GM19468 (cell line): ENCODE data around the gene TENM4.
"Not testable (repeated sequence)": the region's sequence is repeated elsewhere in the genome, so short reads cannot be mapped to it uniquely, and the experiment has no call there.

Experiments
- ATAC-seq: cut with Tn5 transposase; IDR thresholded peaks from one replicate; pipeline ENCODE4 v1.9.1; 2021; ENCODE audit warnings: mild to moderate bottlenecking, moderate library complexity, moderate number of reproducible peaks; ENCODE audit not compliant: unreplicated experiment; ENCODE audit errors: extremely low read depth

TENM4 gene

GRCh38 chr11:78905756-78906155 is 535.1 kb downstream of the TENM4 start:
- no peak for ATAC-seq

GRCh38 chr11:78902771-78903507 is 537.9 kb downstream of the TENM4 start:
- ATAC-seq, result no peak

GRCh38 chr11:78901831-78902230 is 539.0 kb downstream of the TENM4 start:
- no peak for ATAC-seq

GRCh38 chr11:78898266-78898775 is 542.5 kb downstream of the TENM4 start:
- no peak for ATAC-seq

- ATAC-seq, result no peak
These were observed 546.8 kb downstream of the TENM4 start for GRCh38 chr11:78893996-78894395.

GRCh38 chr11:78889698-78890097 is 551.1 kb downstream of the TENM4 start:
- ATAC-seq, result no peak

GRCh38 chr11:78886616-78887015 is 554.2 kb downstream of the TENM4 start:
- ATAC-seq, result no peak

- no peak for ATAC-seq
These were observed 556.1 kb downstream of the TENM4 start for GRCh38 chr11:78884761-78885160.

GRCh38 chr11:78883506-78883905 is 557.3 kb downstream of the TENM4 start:
- ATAC-seq, result no peak

GRCh38 chr11:78879094-78879980 is 561.5 kb downstream of the TENM4 start:
- not testable (repeated sequence) for ATAC-seq

- ATAC-seq, result no peak
These were observed 562.2 kb downstream of the TENM4 start for GRCh38 chr11:78878631-78879030.

- no peak for ATAC-seq
These were observed 564.2 kb downstream of the TENM4 start for GRCh38 chr11:78876676-78877075.

GRCh38 chr11:78870655-78871054 is 570.2 kb downstream of the TENM4 start:
- ATAC-seq, result no peak

GRCh38 chr11:78869293-78869692 is 571.5 kb downstream of the TENM4 start:
- ATAC-seq, result no peak

GRCh38 chr11:78868563-78868962 is 572.3 kb downstream of the TENM4 start:
- no peak for ATAC-seq

GRCh38 chr11:78860720-78861422 is 580.0 kb downstream of the TENM4 start:
- ATAC-seq, result no peak

- ATAC-seq, result no peak
These were observed 583.1 kb downstream of the TENM4 start for GRCh38 chr11:78857688-78858087.

GRCh38 chr11:78856211-78856610 is 584.6 kb downstream of the TENM4 start:
- ATAC-seq, result no peak

- ATAC-seq, result no peak
These were observed 585.7 kb downstream of the TENM4 start for GRCh38 chr11:78855116-78855515.

- ATAC-seq, result no peak
These were observed 587.3 kb downstream of the TENM4 start for GRCh38 chr11:78853521-78853920.
